ENCODE results near the gene NAV2.

DNA sequence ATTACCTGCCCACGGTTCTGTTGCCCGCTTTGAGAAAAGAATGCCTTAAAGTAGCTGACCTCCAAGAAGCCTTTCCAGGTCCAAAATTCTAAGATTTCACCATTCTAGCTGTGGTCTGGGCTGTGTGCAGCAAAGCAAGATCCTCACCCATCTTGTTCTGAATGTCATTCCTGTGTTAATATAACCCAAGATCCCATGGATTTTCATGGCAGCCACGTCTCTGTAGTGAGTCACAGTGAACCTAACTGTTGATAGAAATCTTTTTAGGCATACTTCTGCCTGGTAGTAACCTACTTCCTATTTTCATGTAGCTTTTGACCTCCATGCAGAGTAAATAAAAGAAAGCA, 210.0 kb downstream of the NAV2 start:
- no peak for TF ChIP-seq CTCF (IDR thresholded peaks at IDR 0.05)
- no peak for TF ChIP-seq POLR2AphosphoS5 (IDR thresholded peaks at IDR 0.05; ENCODE audit: low read depth, low read length)
- TF ChIP-seq TCF7L2 (IDR thresholded peaks at IDR 0.05; ENCODE audit: low read depth, low read length) = no peak
- no peak for TF ChIP-seq SIN3A (IDR thresholded peaks at IDR 0.05; ENCODE audit: borderline replicate concordance, insufficient read depth, low read depth, low read length)
